B cell (primary cell): ENCODE measurements around the gene SHLD1. TPM values are rescaled to one million over a fixed set of nuclear protein-coding genes. Genes with fewer than 3 reads are reported as not detected.

ENCODE experiments used
- ATAC-seq: fragments of 200-7000 bp; cut with Tn5 transposase; one replicate; pipeline ENCODE4 v1.10.0; 2021; ENCODE audit warnings: low read depth, mild to moderate bottlenecking, moderate number of reproducible peaks, moderate library complexity
- CTCF ChIA-PET: fragments of 350-600 bp; sonication (Branson Sonifier 250); formaldehyde crosslinking; loops from one replicate; lab custom pipeline; 2021; ENCODE audit warnings: antibody characterized with exemption, inconsistent platforms; lab: Charles Lee
- POLR2A ChIA-PET: fragments of 350-600 bp; sonication (Branson Sonifier 250); formaldehyde crosslinking; loops from one replicate; lab custom pipeline; 2021; ENCODE audit warnings: antibody characterized with exemption; lab: Charles Lee
- DNase-seq: peaks from one replicate; pipeline ENCODE4 v3.0.0; 2013
- H2AFZ ChIP-seq: 2 replicates; pipeline ENCODE4 v1.6.1; 2012; ENCODE audit warnings: mild to moderate bottlenecking, low read depth, low read length; ENCODE audit not compliant: insufficient read depth, poor library complexity, severe bottlenecking
- H3K27ac ChIP-seq, 2 donors: 1 replicate in 1 of 2; 2 replicates in 1 of 2; pipeline ENCODE4 v1.5.1; 2012 to 2013; ENCODE audit warnings: low read length in 2 of 2, mild to moderate bottlenecking in 2 of 2, moderate library complexity in 1 of 2
- H3K27me3 ChIP-seq, 4 experiments: fragments of 200-600 bp in 1 of 4; sonication (generic) in 1 of 4; replicated peaks in 1 of 4; 1 replicate in 2 of 4; 2 replicates in 2 of 4; pipeline versions ENCODE4 v1.6.1 to v1.7.0; 2013 to 2016; ENCODE audit warnings: low read length in 3 of 4, mild to moderate bottlenecking in 2 of 4, mixed read lengths in 1 of 4, moderate library complexity in 1 of 4; ENCODE audit not compliant: insufficient read depth in 4 of 4, control insufficient read depth in 3 of 4; ENCODE audit errors: control extremely low read depth in 1 of 4
- H3K36me3 ChIP-seq, 2 experiments: replicated peaks in 1 of 2; 1 replicate in 1 of 2; 2 replicates in 1 of 2; pipeline versions ENCODE4 v1.6.1 to v1.7.1; 2013; ENCODE audit warnings: low read length in 1 of 2; ENCODE audit not compliant: insufficient read depth in 2 of 2, control insufficient read depth in 1 of 2; ENCODE audit errors: control extremely low read depth in 1 of 2, extremely low read depth in 1 of 2
- H3K4me1 ChIP-seq, 2 donors: fragments of 200-600 bp in 1 of 2; sonication (generic) in 1 of 2; 1 replicate in 1 of 2; 2 replicates in 1 of 2; pipeline versions ENCODE4 v1.5.1 to v1.6.1; 2013 to 2017; ENCODE audit warnings: low read length in 2 of 2; ENCODE audit not compliant: control insufficient read depth in 2 of 2, insufficient read depth in 2 of 2
- H3K4me2 ChIP-seq: replicated peaks from 2 replicates; pipeline ENCODE3; 2012; ENCODE audit warnings: mild to moderate bottlenecking, low read depth, low read length; ENCODE audit not compliant: poor library complexity, severe bottlenecking
- H3K4me3 ChIP-seq, 5 experiments: fragments of 200-600 bp in 1 of 5; sonication (generic) in 1 of 5; 1 replicate in 3 of 5; 2 replicates in 2 of 5; pipeline versions ENCODE4 v1.5.1 to v1.7.0; 2011 to 2016; ENCODE audit warnings: low read length in 4 of 5, mild to moderate bottlenecking in 4 of 5, low read depth in 2 of 5, control low read depth in 1 of 5, moderate library complexity in 1 of 5; ENCODE audit not compliant: insufficient read depth in 1 of 5; ENCODE audit errors: control extremely low read depth in 1 of 5, extremely low read depth in 1 of 5
- H3K79me2 ChIP-seq: fragments of 200-600 bp; sonication (generic); one replicate; pipeline ENCODE4 v1.6.0; 2016; ENCODE audit warnings: low read length; ENCODE audit not compliant: control insufficient read depth, insufficient read depth
- H3K9ac ChIP-seq: fragments of 200-600 bp; sonication (generic); 2 replicates; pipeline ENCODE4 v1.6.1; 2017; ENCODE audit warnings: mild to moderate bottlenecking, low read length, moderate library complexity
- H3K9me3 ChIP-seq, 3 donors: one replicate each; pipeline versions ENCODE4 v1.6.1 to v1.7.1; 2013; ENCODE audit warnings: low read length in 2 of 3; ENCODE audit not compliant: control insufficient read depth in 2 of 3, insufficient read depth in 1 of 3; ENCODE audit errors: control extremely low read depth in 1 of 3
- H4K20me1 ChIP-seq: 2 replicates; pipeline ENCODE4 v1.6.0; 2012; ENCODE audit warnings: mild to moderate bottlenecking, low read length; ENCODE audit not compliant: insufficient read depth, control insufficient read depth, poor library complexity, severe bottlenecking
- H3K27ac Mint-ChIP-seq: one replicate; pipeline ENCODE4 v1.8.0; 2021; ENCODE audit warnings: mixed read lengths
- H3K27me3 Mint-ChIP-seq: one replicate; pipeline ENCODE4 v1.8.0; 2021; ENCODE audit warnings: mixed read lengths
- H3K4me1 Mint-ChIP-seq: one replicate; pipeline ENCODE4 v1.8.0; 2021; ENCODE audit warnings: mixed read lengths
- H3K4me3 Mint-ChIP-seq: one replicate; pipeline ENCODE4 v1.8.0; 2021; ENCODE audit warnings: mixed read lengths
- H3K9me3 Mint-ChIP-seq: one replicate; pipeline ENCODE4 v1.8.0; 2022; ENCODE audit warnings: mixed read lengths; ENCODE audit not compliant: insufficient read depth
- EZH2 ChIP-seq: IDR thresholded peaks from 2 replicates; pipeline ENCODE4 v1.6.1; 2012; ENCODE audit warnings: borderline replicate concordance, low read depth, mild to moderate bottlenecking, moderate library complexity, low read length; ENCODE audit not compliant: insufficient read depth, poor library complexity, severe bottlenecking
- WGBS: methylation state at CpG from one replicate; pipeline ENCODE4 v1.1.5; 2013; ENCODE audit warnings: missing lambda C conversion rate; ENCODE audit not compliant: insufficient coverage; 5-methylcytosine and 5-hydroxymethylcytosine counted together
- intact Hi-C: fragments of 100-400 bp; cut with micrococcal nuclease; formaldehyde crosslinking; loops from one replicate; pipeline ENCODE4 v1.10.0; 2022
- polyA plus RNA-seq: library from polyadenylated mRNA; depleted of rRNA; stranded (reverse); fragments of >200 nt; gene quantifications from 2 replicates; pipeline ENCODE4 v1.2.3, GENCODE V29; 2012
- total RNA-seq, 2 donors: library from RNA; stranded (reverse); fragments of 120-200 nt in 1 of 2; gene quantifications; 1 replicate in 1 of 2; 2 replicates in 1 of 2; pipeline versions ENCODE4 v1.2.3 to v1.2.4, GENCODE V29; 2013 to 2022
- TF ChIP-seq, protein P1 (sequence below): fragments of 200-600 bp; IDR thresholded peaks from one replicate; pipeline ENCODE4 v1.8.0; 2022; ENCODE audit warnings: antibody characterized with exemption, mild to moderate bottlenecking

SHLD1 gene
- total and polyA plus RNA-seq, 2 donors (not counting 1 experiment from before 2014, with no cell fraction given): 15.4 to 18.5 TPM

DNA sequence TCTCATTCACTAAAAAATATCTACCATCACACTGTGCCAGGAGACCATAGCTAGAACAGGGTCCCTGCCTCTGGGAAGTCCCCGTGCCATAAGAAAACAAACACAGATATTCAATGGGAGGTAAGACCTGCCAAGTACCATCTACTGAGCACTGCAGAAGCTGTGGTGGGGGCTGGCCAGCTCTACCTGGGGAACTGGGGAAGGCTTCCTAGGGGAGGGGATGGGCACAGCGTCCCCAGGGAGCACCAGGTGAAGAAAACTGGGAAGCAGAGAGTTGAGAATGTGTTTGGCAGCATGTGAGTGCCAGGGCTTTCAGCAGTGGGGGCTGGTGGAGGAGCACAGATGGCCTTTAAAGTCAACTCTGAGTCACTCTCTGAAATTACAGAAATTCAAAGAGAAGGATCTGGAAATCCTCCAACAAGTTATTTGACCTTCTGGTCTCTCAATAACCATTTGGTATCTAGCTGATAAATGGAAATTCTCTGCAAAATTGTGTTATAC, 85.2 kb downstream of the SHLD1 start:
- Mint-ChIP-seq H3K27ac (no peak overlapping the region), H3K27me3 (no peaks in the 10 kb centered on the region), H3K4me1 (peaks cover 9% of the 10 kb centered on the region), H3K4me3 (no peak overlapping the region), H3K9me3 (no peaks in the 10 kb centered on the region)
- no peak for TF ChIP-seq EZH2
- TF ChIP-seq, protein P1, sequence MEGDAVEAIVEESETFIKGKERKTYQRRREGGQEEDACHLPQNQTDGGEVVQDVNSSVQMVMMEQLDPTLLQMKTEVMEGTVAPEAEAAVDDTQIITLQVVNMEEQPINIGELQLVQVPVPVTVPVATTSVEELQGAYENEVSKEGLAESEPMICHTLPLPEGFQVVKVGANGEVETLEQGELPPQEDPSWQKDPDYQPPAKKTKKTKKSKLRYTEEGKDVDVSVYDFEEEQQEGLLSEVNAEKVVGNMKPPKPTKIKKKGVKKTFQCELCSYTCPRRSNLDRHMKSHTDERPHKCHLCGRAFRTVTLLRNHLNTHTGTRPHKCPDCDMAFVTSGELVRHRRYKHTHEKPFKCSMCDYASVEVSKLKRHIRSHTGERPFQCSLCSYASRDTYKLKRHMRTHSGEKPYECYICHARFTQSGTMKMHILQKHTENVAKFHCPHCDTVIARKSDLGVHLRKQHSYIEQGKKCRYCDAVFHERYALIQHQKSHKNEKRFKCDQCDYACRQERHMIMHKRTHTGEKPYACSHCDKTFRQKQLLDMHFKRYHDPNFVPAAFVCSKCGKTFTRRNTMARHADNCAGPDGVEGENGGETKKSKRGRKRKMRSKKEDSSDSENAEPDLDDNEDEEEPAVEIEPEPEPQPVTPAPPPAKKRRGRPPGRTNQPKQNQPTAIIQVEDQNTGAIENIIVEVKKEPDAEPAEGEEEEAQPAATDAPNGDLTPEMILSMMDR: no peak
- ATAC-seq (no peak), DNase-seq (no peak)
- Histone ChIP-seq H4K20me1 (no peaks in the 10 kb centered on the region), H3K9me3 (peaks cover 0 to 7% (median 0%) of the 10 kb centered on the region in 3 donors), H3K27me3 (no peaks in the 10 kb centered on the region), H3K36me3 (peaks cover 0 to 5% of the 10 kb centered on the region in 2 experiments), H3K4me2 (no peak overlapping the region), H3K27ac (no peak overlapping the region), H3K4me3 (no peak overlapping the region), H2AFZ (no peak overlapping the region), H3K79me2 (no peaks in the 10 kb centered on the region), H3K4me1 (peaks cover 0 to 4% of the 10 kb centered on the region in 2 donors), H3K9ac (no peak overlapping the region)
- WGBS: 88% methylated on average over 2 of the region's 2 CpGs
- intact Hi-C loops: no loop called here
- ChIA-PET CTCF (no interaction called here), POLR2A (no interaction called here)

DNA sequence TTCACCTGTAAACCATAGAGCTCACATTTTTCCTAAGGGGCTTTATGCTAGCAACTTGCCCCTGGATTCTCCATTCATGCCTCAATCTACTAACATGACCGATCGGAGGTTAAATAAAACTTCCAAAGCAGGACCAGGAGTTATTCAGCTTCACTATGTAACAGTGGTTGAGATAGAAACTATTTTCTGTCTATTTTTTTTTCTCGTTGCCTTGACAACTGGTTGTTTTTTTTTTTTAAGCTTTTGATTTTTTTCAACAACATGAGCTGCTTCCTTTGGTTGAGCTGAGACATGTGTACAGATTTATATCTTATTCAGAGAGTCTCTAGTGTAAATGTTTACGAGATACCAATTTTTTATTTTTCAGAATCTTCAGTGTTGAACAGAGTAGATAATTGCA, 85.7 kb downstream of the SHLD1 start:
- H3K9ac ChIP-seq: no peak overlapping the region
- H3K4me2 ChIP-seq: no peak overlapping the region
- Mint-ChIP-seq H3K27me3 (no peaks in the 10 kb centered on the region), H3K4me3 (no peak overlapping the region), H3K4me1 (peaks cover 9% of the 10 kb centered on the region), H3K9me3 (no peaks in the 10 kb centered on the region), H3K27ac (no peak overlapping the region)
- ATAC-seq: no peak
- no peak overlapping the region for H2AFZ ChIP-seq
- CTCF ChIA-PET: no interaction called here
- peaks cover 0 to 7% (median 0%) of the 10 kb centered on the region in 3 donors for H3K9me3 ChIP-seq
- peaks cover 0 to 4% of the 10 kb centered on the region in 2 donors for H3K4me1 ChIP-seq
- H3K4me3 ChIP-seq: no peak overlapping the region
- H3K36me3 ChIP-seq: peaks cover 0 to 5% of the 10 kb centered on the region in 2 experiments
- H3K79me2 ChIP-seq: no peaks in the 10 kb centered on the region
- no peak overlapping the region for H3K27ac ChIP-seq
- TF ChIP-seq, protein P1: no peak
- TF ChIP-seq EZH2: no peak
- no CpG with 5 or more reads among the region's 4 CpGs for WGBS
- POLR2A ChIA-PET: no interaction called here
- no peak for DNase-seq
- no peaks in the 10 kb centered on the region for H4K20me1 ChIP-seq
- no peaks in the 10 kb centered on the region for H3K27me3 ChIP-seq
- intact Hi-C loops: no loop called here
